Measurements from ENCODE around the gene IRF2.

The IRF2 gene

GRCh38 chr4:184473499-184474262 lies 669 bp downstream of the IRF2 start:
- DNase-seq (ENCODE audit: low read depth in 3 of 3), result peak in 2 of 3 experiments; percentile 25 to 35

GRCh38 chr4:184472614-184473498 lies 1.5 kb downstream of the IRF2 start:
- DNase-seq (ENCODE audit: low read depth in 3 of 3), result peak in 2 of 3 experiments; percentile 35 to 56

- DNase-seq (ENCODE audit: low read depth in 3 of 3), result no peak
These were observed 2.3 kb downstream of the IRF2 start for GRCh38 chr4:184471881-184472613.

GRCh38 chr4:184470785-184471110 lies 3.6 kb downstream of the IRF2 start:
- no peak for DNase-seq (ENCODE audit: low read depth in 3 of 3)

GRCh38 chr4:184466634-184467033 lies 7.7 kb downstream of the IRF2 start:
- DNase-seq (ENCODE audit: low read depth in 3 of 3), result no peak

GRCh38 chr4:184464759-184465454 lies 9.4 kb downstream of the IRF2 start:
- no peak for DNase-seq (ENCODE audit: low read depth in 3 of 3)

- no peak for DNase-seq (ENCODE audit: low read depth in 3 of 3)
These were observed 10.5 kb downstream of the IRF2 start for GRCh38 chr4:184463856-184464255.

- no peak for DNase-seq (ENCODE audit: low read depth in 3 of 3)
These were observed 11.2 kb downstream of the IRF2 start for GRCh38 chr4:184463158-184463557.

GRCh38 chr4:184462724-184463123 lies 11.6 kb downstream of the IRF2 start:
- DNase-seq (ENCODE audit: low read depth in 3 of 3), result no peak

- DNase-seq (ENCODE audit: low read depth in 3 of 3), result no peak
These were observed 12.5 kb downstream of the IRF2 start for GRCh38 chr4:184461711-184462441.

GRCh38 chr4:184460499-184461285 lies 13.7 kb downstream of the IRF2 start:
- DNase-seq (ENCODE audit: low read depth in 3 of 3), result no peak

- DNase-seq (ENCODE audit: low read depth in 3 of 3), result no peak
These were observed 14.9 kb downstream of the IRF2 start for GRCh38 chr4:184459413-184459812.

- no peak for DNase-seq (ENCODE audit: low read depth in 3 of 3)
These were observed 16.7 kb downstream of the IRF2 start for GRCh38 chr4:184457535-184458249.

GRCh38 chr4:184456337-184456736 lies 18.0 kb downstream of the IRF2 start:
- no peak for DNase-seq (ENCODE audit: low read depth in 3 of 3)

GRCh38 chr4:184455299-184455698 lies 19.1 kb downstream of the IRF2 start:
- no peak for DNase-seq (ENCODE audit: low read depth in 3 of 3)

GRCh38 chr4:184453365-184454160 lies 20.8 kb downstream of the IRF2 start:
- peak in 1 of 3 experiments; percentile 6 for DNase-seq (ENCODE audit: low read depth in 3 of 3)

GRCh38 chr4:184452740-184453139 lies 21.6 kb downstream of the IRF2 start:
- DNase-seq (ENCODE audit: low read depth in 3 of 3), result no peak

- no peak for DNase-seq (ENCODE audit: low read depth in 3 of 3)
These were observed 22.6 kb downstream of the IRF2 start for GRCh38 chr4:184451726-184452125.
